CD4-positive, alpha-beta T cell treated with Interleukin-17A for 4 hours (primary cell): ENCODE results near the gene CFAP68.

ENCODE experiments used
- DNase-seq: peaks from one replicate; pipeline ENCODE4 v3.0.0-alpha.2; 2020; ENCODE audit warnings: mixed read lengths

CFAP68 gene

DNA sequence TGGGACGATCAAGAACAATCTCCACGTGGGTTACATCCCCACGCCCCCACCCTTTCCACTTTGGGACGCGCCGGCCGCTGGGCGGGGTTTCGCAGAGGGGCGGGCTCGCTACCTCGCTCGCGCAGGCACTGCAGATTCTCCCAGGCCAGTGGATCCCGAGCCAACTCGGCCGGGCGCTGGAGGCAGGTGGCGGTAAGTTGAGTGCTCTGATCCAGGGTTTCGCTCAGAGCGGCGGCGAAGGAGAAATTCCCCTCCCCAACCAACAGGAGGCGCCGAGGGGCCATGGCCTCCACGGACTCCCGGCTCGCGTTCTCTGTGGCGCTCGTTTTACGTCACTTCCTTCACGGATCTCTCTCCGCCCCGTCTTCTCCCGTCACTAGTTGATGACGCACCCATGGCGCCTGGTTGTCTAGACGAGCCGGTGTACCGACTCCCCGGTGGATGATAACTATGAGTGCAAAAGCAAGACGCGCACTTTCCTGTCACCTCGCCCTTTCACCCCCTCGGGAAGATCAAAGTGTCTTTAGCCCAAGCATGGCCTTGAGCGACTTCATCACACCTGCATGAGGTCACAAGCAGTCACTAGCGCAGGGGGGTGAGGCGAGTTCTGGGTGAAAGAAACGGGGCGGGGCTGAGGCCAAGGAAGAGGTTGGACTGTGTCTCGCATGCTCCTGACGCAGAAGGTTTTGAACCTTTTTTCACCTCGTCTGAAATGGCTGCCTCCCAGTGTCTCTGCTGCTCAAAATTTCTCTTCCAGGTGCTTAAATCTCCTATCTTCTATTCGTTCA, at the start of gene CFAP68, which contains the start of gene FDXACB1:
TSS of gene CFAP68 (plus strand) at position 693 of the 788 bp plus-strand sequence. CDS start at position 713, 20 bp downstream.
TSS of gene FDXACB1 (minus strand) at position 317 of the 788 bp plus-strand sequence. CDS start at position 284, 33 bp downstream.
- peak; percentile 94 for DNase-seq

- no peak for DNase-seq
Observed at GRCh38 chr11:111833524-111833923, 45.8 kb upstream of the CFAP68 start.

- DNase-seq, result no peak
Observed at GRCh38 chr11:111834432-111835163, 44.7 kb upstream of the CFAP68 start.

- no peak for DNase-seq
Observed at GRCh38 chr11:111835665-111836064, 43.7 kb upstream of the CFAP68 start.

GRCh38 chr11:111836162-111836561, 43.2 kb upstream of the CFAP68 start:
- DNase-seq, result no peak

GRCh38 chr11:111836721-111837120, 42.6 kb upstream of the CFAP68 start:
- no peak for DNase-seq

DNA sequence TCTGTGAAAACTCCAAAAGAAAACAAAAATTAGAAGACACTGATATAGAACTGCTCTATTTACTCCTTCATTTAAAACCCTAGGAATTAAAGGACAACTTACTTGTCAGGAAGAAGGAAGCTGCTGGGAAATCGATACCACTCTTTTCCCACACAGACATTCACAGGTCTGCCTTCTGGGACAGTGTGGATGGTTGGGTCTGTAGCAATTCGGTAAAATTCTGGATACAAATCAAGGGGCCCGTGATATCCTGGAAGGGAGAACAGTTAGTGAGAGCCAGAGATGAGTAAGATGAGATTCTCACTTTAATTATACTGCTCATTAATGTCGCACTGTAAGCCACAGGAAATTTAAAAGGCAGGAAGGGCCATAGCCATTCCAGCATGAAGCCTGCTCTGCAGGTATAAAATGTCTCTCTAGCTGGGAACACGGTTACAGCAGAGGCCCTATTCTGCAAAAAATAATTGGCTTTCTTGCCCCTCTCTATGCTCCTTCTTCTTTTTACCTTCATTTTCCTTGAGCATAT, 41.9 kb upstream of the CFAP68 start:
- no peak for DNase-seq

DNA sequence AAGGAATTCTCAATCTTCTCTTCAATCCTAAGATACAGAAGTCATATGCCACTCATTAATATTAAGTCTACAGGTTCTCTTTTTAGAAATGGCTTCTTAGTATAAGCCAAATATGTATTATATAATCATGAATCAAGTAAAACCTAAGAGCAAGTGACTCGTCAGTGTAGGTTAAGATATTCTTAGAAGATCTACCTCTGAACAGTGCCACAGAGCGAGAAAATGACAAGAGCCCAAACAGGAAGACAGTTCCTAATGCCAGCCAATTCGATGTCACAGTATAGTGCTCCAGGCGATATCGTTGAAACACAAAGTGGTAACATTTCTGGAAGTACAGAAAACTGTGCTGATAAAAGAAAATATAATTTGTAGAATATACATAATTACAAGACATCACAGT, 41.3 kb upstream of the CFAP68 start:
- no peak for DNase-seq

GRCh38 chr11:111840143-111840542, 39.2 kb upstream of the CFAP68 start:
- no peak for DNase-seq

DNA sequence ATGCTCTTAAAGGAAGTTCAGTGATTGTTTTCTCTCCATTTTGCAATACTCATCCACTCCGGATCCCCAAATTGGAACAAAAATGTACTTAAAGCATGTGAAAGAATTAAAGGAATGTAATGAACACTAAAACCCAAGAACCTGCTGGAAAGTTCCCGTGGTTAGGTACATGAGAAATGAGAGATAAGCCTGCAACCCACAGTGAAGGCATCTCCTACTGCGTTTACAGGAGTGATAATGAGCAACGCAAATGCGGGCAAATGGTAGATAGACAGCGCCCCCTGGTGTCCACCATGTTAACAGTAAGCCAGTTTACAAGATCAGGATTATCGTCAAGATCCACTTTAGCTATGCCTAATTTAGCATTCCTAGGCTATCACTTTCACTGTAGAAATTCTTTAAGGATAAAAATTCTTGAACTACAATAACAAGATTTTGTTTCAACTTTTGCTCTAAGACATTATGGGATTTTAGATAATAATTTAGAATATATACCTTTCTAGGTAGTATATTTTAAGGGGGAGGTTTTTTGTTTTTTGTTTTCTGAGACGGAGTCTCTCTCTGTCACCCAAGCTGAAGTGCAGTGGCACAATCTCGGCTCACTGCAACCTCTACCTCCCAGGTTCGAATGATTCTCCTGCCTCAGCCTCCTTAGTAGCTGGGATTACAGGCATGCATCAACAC, 37.8 kb upstream of the CFAP68 start:
- DNase-seq, result peak; percentile 93

DNA sequence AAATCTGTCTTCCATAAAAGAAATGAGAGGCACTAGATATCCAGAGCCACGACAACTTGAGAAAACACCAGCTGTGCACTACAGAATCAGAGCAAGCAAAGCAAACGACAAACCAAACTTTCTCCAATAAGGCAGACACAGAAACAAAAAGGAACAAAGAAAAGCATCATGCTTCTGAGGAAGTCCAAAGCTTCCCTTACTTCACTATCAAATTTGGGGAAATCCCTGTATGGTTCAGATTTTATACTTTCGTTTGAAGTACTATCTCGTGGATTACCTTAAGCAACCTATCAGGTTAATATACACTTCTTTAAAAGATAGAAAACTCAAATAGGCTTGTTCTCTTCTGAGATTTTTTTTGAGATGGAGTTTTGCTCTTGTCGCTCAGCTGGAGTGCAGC, 35.7 kb upstream of the CFAP68 start:
- no peak for DNase-seq

GRCh38 chr11:111845276-111846028, 33.9 kb upstream of the CFAP68 start:
- DNase-seq, result no peak

DNA sequence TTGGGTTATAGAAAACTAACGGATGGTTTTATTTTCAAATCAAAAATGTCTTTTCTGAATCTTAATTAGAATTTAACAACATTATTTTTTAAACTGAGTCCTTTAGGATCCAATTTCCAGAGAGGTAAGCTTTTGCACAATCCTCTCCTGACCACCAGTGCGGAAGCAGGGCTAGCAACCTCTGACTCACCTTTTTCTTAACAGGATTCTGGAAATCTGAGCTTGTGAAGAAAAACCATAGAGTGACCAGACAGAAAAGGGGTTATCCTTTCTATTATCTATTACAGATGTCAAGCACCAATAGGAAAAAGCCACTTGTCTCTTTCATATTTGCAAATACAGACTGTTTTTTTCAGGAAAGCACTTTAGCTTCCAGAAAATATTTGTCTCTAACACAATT, 33.3 kb upstream of the CFAP68 start:
- DNase-seq, result no peak

GRCh38 chr11:111846636-111847035, 32.7 kb upstream of the CFAP68 start:
- DNase-seq, result no peak

- DNase-seq, result no peak
Observed at GRCh38 chr11:111849631-111850030, 29.7 kb upstream of the CFAP68 start.

DNA sequence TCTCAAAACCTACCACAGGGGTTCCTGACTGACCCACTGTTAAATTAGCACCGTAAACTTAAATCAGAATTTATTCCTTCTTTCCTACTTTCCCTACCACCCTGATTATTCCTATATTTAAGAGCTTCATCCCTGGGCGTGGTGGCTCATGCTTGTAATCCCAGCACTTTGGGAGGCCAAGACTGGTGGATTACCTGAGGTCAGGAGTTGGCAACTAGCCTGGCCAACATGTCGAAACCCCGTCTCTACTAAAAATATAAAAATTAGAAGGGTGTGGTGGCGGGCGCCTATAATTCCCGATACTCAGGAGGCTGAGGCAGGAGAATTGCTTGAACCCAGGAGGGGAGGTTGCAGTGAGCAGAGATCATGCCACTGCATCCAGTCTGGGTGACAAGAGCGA, 28.3 kb upstream of the CFAP68 start:
- no peak for DNase-seq

DNA sequence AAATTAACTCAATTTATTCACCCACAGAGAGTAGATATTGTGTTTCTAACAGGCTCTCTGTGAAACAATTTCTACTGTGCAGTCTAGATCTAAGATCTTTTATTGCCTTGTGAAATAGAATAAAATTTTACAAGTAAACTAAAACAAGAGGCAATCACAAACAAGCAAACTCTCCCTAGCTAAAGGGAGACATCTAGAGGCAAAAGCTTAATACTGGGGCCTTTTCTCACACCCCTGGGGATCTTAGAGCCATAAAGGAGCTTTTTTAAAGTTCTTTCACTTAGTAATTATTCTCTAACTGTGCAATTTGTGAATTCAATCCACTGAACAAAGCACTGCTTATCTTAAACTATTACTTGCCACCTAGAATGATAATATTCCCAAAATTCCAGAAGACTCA, 27.7 kb upstream of the CFAP68 start:
- no peak for DNase-seq

DNA sequence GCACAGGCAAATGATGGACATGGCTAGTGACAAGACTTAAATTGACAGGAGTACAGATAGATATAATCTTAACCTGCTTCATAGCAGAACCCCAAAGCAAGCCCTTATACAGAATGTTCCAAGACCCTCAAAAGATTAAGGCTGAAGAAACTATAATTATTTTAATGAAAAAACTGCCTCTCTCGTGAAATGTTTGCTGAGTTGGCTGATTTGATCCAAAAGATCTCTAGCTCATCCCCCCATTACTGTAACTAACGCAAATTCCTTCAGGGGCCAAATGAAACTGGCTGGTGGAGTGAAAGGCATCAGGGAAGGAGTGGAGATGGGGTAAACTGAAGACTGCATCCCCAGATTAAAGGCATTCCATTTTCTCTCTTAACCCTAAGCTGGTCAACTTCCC, 27.2 kb upstream of the CFAP68 start:
- DNase-seq, result no peak

DNA sequence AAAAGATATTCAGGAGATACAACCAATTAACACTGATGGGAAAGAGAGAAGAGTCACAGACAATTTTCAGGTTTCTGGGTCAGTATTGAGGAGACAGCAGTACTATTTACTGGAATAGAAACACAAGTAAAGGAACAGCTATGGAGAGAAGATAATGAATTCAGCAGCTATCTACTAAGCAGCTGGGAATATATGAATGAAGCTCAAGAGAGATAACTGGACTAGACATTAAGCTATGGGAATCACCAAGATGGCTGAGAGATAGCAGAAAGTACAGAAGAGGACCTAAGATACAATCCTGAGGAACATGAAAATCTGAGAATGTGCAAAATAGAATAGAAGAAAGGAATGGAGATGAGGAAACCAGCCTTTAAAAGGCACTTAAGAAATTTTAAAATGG, 23.8 kb upstream of the CFAP68 start:
- DNase-seq, result no peak

- DNase-seq, result no peak
Observed at GRCh38 chr11:111860257-111860656, 19.1 kb upstream of the CFAP68 start.

GRCh38 chr11:111870113-111870512, 9.2 kb upstream of the CFAP68 start:
- DNase-seq, result no peak

GRCh38 chr11:111870522-111870885, 8.8 kb upstream of the CFAP68 start:
- no peak for DNase-seq
